Peyer's patch (tissue), 4 donors: Measurements from ENCODE around the gene LEMD1.

ENCODE experiments used
- CTCF ChIP-seq, 6 experiments: fragments of 450-650 bp in 4 of 6; fragments of 200-600 bp in 2 of 6; sonication (generic) in 1 of 6; IDR thresholded peaks; one replicate each; pipeline ENCODE4 v1.5.1; 2017 to 2019; ENCODE audit warnings: antibody characterized with exemption in 6 of 6, mild to moderate bottlenecking in 3 of 6, moderate library complexity in 1 of 6
- POLR2A ChIP-seq, 2 donors: fragments of 450-650 bp; IDR thresholded peaks; one replicate each; pipeline ENCODE4 v1.5.1; 2017; ENCODE audit warnings: antibody characterized with exemption in 2 of 2, mild to moderate bottlenecking in 2 of 2, moderate library complexity in 2 of 2

GRCh38 chr1:205353612-205354011 is 68.2 kb downstream of the LEMD1 start:
- no peak for TF ChIP-seq POLR2A (IDR thresholded peaks at IDR 0.05)
- TF ChIP-seq CTCF (IDR thresholded peaks at IDR 0.05): no peak
